GM12878 (cell line): Measurements from ENCODE around the gene TUT4. TPM values are rescaled to one million over a fixed set of nuclear protein-coding genes. Genes with fewer than 3 reads are reported as not detected.

Experiments used
- ATAC-seq: fragments of 200-7000 bp; cut with Tn5 transposase; 3 replicates; pipeline ENCODE4 v1.9.1; 2020; ENCODE audit warnings: mild to moderate bottlenecking, moderate library complexity
- BruUV-seq: library from RNA; stranded (reverse); fragments of 400-500 nt; replicated peaks from 2 replicates; lab custom pipeline; 2021; lab: Mats Ljungman, UMichigan
- CTCF ChIA-PET: fragments of 300-600 bp; sonication (Branson Sonifier 250); formaldehyde crosslinking; extraction: SDS; loops from one replicate; lab custom pipeline; 2021; ENCODE audit warnings: inconsistent platforms; lab: Yijun Ruan, JAX
- POLR2A ChIA-PET: fragments of 350-600 bp; formaldehyde crosslinking; extraction: SDS; loops from one replicate; lab custom pipeline; 2021; ENCODE audit warnings: inconsistent platforms; lab: Charles Lee
- RAD21 ChIA-PET: fragments of 300-600 bp; sonication (Branson Sonifier 250); formaldehyde crosslinking; loops from one replicate; lab custom pipeline; 2023; ENCODE audit warnings: antibody characterized with exemption; ENCODE audit not compliant: unreplicated experiment; lab: Charles Lee
- SMC1A ChIA-PET: fragments of 300-600 bp; sonication (Branson Sonifier 250); formaldehyde crosslinking; loops from one replicate; lab custom pipeline; 2023; ENCODE audit not compliant: unreplicated experiment, uncharacterized antibody; lab: Charles Lee
- DNase-seq: peaks from one replicate; pipeline ENCODE4 v3.0.0-alpha.2; 2011; ENCODE audit warnings: low read depth, low spot score
- FAIRE-seq: peaks from 3 replicates; lab custom pipeline; 2011; peaks lifted over from hg19 to GRCh38; lab: Jason Lieb, UNC
- H2AFZ ChIP-seq: 2 replicates; pipeline ENCODE4 v1.6.0; 2011; ENCODE audit warnings: low read depth, low read length, control low read depth; ENCODE audit not compliant: control insufficient read depth
- H3K27ac ChIP-seq: 2 replicates; pipeline ENCODE4 v1.5.1; 2011; ENCODE audit warnings: control low read depth; ENCODE audit not compliant: control insufficient read depth, insufficient read depth
- H3K27me3 ChIP-seq, 2 experiments: replicated peaks in 1 of 2; 2 replicates each; pipeline versions ENCODE4 v1.6.0 to v1.6.1; 2011; ENCODE audit warnings: low read length in 1 of 2; ENCODE audit not compliant: control insufficient read depth in 2 of 2, insufficient read depth in 2 of 2
- H3K36me3 ChIP-seq, 2 experiments: 2 replicates each; pipeline ENCODE4 v1.5.1; 2011; ENCODE audit warnings: low read length in 1 of 2; ENCODE audit not compliant: control insufficient read depth in 2 of 2, insufficient read depth in 2 of 2
- H3K4me1 ChIP-seq: 2 replicates; pipeline ENCODE4 v1.6.1; 2011; ENCODE audit warnings: mild to moderate bottlenecking, low read length, moderate library complexity, mixed read lengths; ENCODE audit not compliant: control insufficient read depth, insufficient read depth
- H3K4me2 ChIP-seq: 2 replicates; pipeline ENCODE4 v1.6.0; 2011; ENCODE audit warnings: control low read depth; ENCODE audit not compliant: control insufficient read depth, insufficient read depth
- H3K4me3 ChIP-seq: fragments of 200-600 bp; sonication (generic); 2 replicates; pipeline ENCODE4 v1.5.1; 2016
- H3K79me2 ChIP-seq: 2 replicates; pipeline ENCODE4 v1.6.0; 2011; ENCODE audit warnings: low read length; ENCODE audit not compliant: control insufficient read depth, insufficient read depth
- H3K9ac ChIP-seq: 2 replicates; pipeline ENCODE4 v1.8.0; 2011; ENCODE audit warnings: low read length, control low read depth, mixed read lengths; ENCODE audit not compliant: control insufficient read depth, insufficient read depth
- H3K9me3 ChIP-seq: replicated peaks from 3 replicates; pipeline ENCODE4 v1.5.1; 2011; ENCODE audit warnings: mild to moderate bottlenecking, low read length; ENCODE audit not compliant: control insufficient read depth, insufficient read depth
- H4K20me1 ChIP-seq: 2 replicates; pipeline ENCODE4 v1.6.0; 2011; ENCODE audit not compliant: control insufficient read depth, insufficient read depth
- JUNB ChIP-seq: IDR thresholded peaks from 2 replicates; pipeline ENCODE4 v1.6.1; 2016; ENCODE audit warnings: antibody characterized with exemption, mild to moderate bottlenecking
- NBN ChIP-seq: fragments of 450-650 bp; IDR thresholded peaks from 2 replicates; pipeline ENCODE4 v1.6.1; 2016
- WGBS: methylation state at CpG from one replicate; pipeline ENCODE4 v1.1.6; 2016; ENCODE audit warnings: low lambda C conversion rate; ENCODE audit not compliant: insufficient replicate concordance, insufficient coverage; ENCODE audit errors: missing lambda C conversion rate; 5-methylcytosine and 5-hydroxymethylcytosine counted together
- in situ Hi-C: fragments of 300-500 bp; cut with MboI; formaldehyde crosslinking; loops from 9 replicates; pipeline ENCODE4 v1.14.3; 2018; ENCODE audit warnings: mixed read lengths
- intact Hi-C: fragments of 100-400 bp; cut with micrococcal nuclease; formaldehyde crosslinking; loops from one replicate; pipeline ENCODE4 v1.14.2; 2022; ENCODE audit not compliant: unreplicated experiment
- polyA plus RNA-seq, 11 experiments: library from polyadenylated mRNA; depleted of rRNA in 4 of 11; unstranded in 6 of 11; stranded (reverse) in 5 of 11; fragments of >200 nt; fragmentation: Nextera tagmentation in 4 of 11; fragmentation: Illumina TruSeq in 1 of 11; extraction: Ambion mirVana in 4 of 11; extraction: Trizol in 1 of 11; gene quantifications; 1 replicate in 1 of 11; 2 replicates in 10 of 11; pipeline versions ENCODE4 v1.2.1 to v1.2.3, GENCODE V29; 2011 to 2016; ENCODE audit warnings: inconsistent platforms in 2 of 11, missing spikeins in 2 of 11, low read depth in 1 of 11
- total RNA-seq, 4 experiments: library from RNA; depleted of rRNA in 3 of 4; stranded (reverse); fragments of >200 nt in 3 of 4; fragmentation: Illumina TruSeq in 1 of 4; extraction: Trizol in 1 of 4; gene quantifications; 2 replicates each; pipeline versions ENCODE4 v1.2.1 to v1.2.3, GENCODE V29; 2013 to 2021
- TF ChIP-seq, protein P1 (sequence below): fragments of 450-650 bp; formaldehyde crosslinking; IDR thresholded peaks from 2 replicates; pipeline ENCODE4 v1.5.0; 2022; ENCODE audit warnings: mild to moderate bottlenecking, missing genetic modification characterization
- TF ChIP-seq, protein P2 (sequence below): IDR thresholded peaks from 2 replicates; pipeline ENCODE4 v1.6.1; 2011; ENCODE audit warnings: mild to moderate bottlenecking, low read depth, low read length, moderate library complexity; ENCODE audit not compliant: insufficient replicate concordance
- TF ChIP-seq, protein P3 (sequence below): IDR thresholded peaks from 2 replicates; pipeline ENCODE4 v1.6.1; 2011; ENCODE audit warnings: borderline replicate concordance, low read depth, mild to moderate bottlenecking, moderate library complexity, mixed read lengths, low read length; ENCODE audit not compliant: insufficient read depth; ENCODE audit errors: extremely low read length

Gene TUT4
- total and polyA plus RNA-seq, 10 of the 15 experiments (the other 5 are each of a cell fraction or from before 2014, with no cell fraction given): 9.4 to 40.7 (median 27.6) TPM

DNA sequence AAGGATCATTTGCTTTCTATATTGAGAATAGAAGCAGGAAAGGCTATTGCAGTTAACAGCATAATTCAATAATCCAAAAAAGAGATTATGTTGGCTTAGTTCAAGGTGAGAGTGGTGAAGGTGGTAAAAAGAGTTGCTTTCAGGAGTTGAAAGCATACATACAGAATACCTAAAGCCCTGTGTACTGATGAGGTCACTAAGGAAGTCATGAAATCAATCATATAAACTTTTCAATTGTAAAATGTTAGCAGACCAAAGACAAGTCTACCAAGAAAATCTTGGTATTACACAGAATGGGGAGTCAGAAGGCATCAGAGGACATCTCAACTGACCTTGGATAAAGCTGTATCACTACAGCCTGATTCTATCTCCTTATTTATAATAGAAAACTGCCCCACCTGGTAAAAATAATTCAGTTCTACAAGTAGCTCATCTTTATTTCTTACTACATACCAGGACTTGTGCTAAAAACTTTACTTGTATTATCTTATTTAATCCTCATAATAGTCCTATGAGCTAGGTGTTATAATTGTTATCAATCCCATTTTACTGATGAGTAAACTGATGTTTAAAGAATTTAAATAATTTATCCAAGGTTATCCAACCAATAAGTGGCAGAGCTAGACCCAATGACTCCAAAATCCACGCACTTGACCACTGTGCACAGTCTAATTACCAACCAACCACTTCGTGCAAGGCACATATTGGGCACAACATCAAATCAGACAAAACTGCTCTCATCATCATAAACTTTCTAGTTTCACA lies 40.9 kb downstream of the TUT4 start:
- TF ChIP-seq, protein P1, sequence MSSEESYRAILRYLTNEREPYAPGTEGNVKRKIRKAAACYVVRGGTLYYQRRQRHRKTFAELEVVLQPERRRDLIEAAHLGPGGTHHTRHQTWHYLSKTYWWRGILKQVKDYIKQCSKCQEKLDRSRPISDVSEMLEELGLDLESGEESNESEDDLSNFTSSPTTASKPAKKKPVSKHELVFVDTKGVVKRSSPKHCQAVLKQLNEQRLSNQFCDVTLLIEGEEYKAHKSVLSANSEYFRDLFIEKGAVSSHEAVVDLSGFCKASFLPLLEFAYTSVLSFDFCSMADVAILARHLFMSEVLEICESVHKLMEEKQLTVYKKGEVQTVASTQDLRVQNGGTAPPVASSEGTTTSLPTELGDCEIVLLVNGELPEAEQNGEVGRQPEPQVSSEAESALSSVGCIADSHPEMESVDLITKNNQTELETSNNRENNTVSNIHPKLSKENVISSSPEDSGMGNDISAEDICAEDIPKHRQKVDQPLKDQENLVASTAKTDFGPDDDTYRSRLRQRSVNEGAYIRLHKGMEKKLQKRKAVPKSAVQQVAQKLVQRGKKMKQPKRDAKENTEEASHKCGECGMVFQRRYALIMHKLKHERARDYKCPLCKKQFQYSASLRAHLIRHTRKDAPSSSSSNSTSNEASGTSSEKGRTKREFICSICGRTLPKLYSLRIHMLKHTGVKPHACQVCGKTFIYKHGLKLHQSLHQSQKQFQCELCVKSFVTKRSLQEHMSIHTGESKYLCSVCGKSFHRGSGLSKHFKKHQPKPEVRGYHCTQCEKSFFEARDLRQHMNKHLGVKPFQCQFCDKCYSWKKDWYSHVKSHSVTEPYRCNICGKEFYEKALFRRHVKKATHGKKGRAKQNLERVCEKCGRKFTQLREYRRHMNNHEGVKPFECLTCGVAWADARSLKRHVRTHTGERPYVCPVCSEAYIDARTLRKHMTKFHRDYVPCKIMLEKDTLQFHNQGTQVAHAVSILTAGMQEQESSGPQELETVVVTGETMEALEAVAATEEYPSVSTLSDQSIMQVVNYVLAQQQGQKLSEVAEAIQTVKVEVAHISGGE (CRISPR knock-in tag): no peak
- peak; percentile 53 for TF ChIP-seq JUNB
- TF ChIP-seq, protein P2, sequence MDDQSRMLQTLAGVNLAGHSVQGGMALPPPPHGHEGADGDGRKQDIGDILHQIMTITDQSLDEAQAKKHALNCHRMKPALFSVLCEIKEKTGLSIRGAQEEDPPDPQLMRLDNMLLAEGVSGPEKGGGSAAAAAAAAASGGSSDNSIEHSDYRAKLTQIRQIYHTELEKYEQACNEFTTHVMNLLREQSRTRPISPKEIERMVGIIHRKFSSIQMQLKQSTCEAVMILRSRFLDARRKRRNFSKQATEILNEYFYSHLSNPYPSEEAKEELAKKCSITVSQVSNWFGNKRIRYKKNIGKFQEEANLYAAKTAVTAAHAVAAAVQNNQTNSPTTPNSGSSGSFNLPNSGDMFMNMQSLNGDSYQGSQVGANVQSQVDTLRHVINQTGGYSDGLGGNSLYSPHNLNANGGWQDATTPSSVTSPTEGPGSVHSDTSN: no peak
- no peak for TF ChIP-seq NBN
- TF ChIP-seq, protein P3, sequence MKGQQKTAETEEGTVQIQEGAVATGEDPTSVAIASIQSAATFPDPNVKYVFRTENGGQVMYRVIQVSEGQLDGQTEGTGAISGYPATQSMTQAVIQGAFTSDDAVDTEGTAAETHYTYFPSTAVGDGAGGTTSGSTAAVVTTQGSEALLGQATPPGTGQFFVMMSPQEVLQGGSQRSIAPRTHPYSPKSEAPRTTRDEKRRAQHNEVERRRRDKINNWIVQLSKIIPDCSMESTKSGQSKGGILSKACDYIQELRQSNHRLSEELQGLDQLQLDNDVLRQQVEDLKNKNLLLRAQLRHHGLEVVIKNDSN: no peak
- intact Hi-C loops (no loop called here), in situ Hi-C loops (no loop called here)
- no peak overlapping the region for H3K4me2 ChIP-seq
- ChIA-PET POLR2A (interaction anchor here (1.2 kb wide), 1 partner anchor 24 kb away, joined by 3 read pairs; no protein-coding TSS in a partner anchor), RAD21 (interaction anchor here (1.0 to 1.8 kb wide), 2 partner anchors 42 to 175 kb away, joined by 4 to 7 read pairs; no protein-coding TSS in a partner anchor), SMC1A (interaction anchor here (0.6 to 1.3 kb wide), 3 partner anchors 9 to 232 kb away, joined by 3 to 4 read pairs (median 3); no protein-coding TSS in a partner anchor), CTCF (no interaction called here)
- no peaks in the 10 kb centered on the region for H3K9me3 ChIP-seq
- DNase-seq (no peak), ATAC-seq (peak; percentile 31; the same call in 2 of the 3 replicates), FAIRE-seq (peak; percentile 65)
- no peaks in the 10 kb centered on the region for H3K79me2 ChIP-seq
- no peak overlapping the region for H3K4me3 ChIP-seq
- no peaks in the 10 kb centered on the region for H3K4me1 ChIP-seq
- H3K36me3 ChIP-seq: peaks cover 0 to 4% of the 10 kb centered on the region in 2 experiments; a peak in 1 of 4 replicates
- no peak overlapping the region for H3K9ac ChIP-seq
- no peaks in the 10 kb centered on the region for H3K27me3 ChIP-seq
- H3K27ac ChIP-seq: no peak overlapping the region
- WGBS: 98% methylated on average over 2 of the region's 2 CpGs
- H4K20me1 ChIP-seq: no peaks in the 10 kb centered on the region
- H2AFZ ChIP-seq: no peak overlapping the region
- no TSS peak for BruUV-seq
